Common myeloid progenitor, CD34-positive (primary cell): Measurements from ENCODE around the gene PSME2.
A peak's percentile ranks its signal among the peaks of the same experiment; 100 is the strongest.

Source experiments
- CTCF ChIA-PET: fragments of 350-600 bp; sonication (Branson Sonifier 250); formaldehyde crosslinking; loops from one replicate; lab custom pipeline; 2021; ENCODE audit warnings: antibody characterized with exemption; lab: Charles Lee
- POLR2A ChIA-PET: fragments of 350-600 bp; sonication (Branson Sonifier 250); formaldehyde crosslinking; loops from one replicate; lab custom pipeline; 2021; ENCODE audit warnings: antibody characterized with exemption; lab: Charles Lee
- DNase-seq, 3 donors: peaks; one replicate each; pipeline versions ENCODE4 v3.0.0 to v3.0.0-alpha.2; 2013
- H3K27ac ChIP-seq, 2 experiments: 1 replicate in 1 of 2; 2 replicates in 1 of 2; pipeline ENCODE4 v1.7.0; 2013; ENCODE audit warnings: inconsistent platforms in 2 of 2, low read length in 2 of 2, mild to moderate bottlenecking in 2 of 2, low read depth in 1 of 2, moderate library complexity in 1 of 2; ENCODE audit not compliant: severe bottlenecking in 2 of 2, insufficient read depth in 1 of 2, poor library complexity in 1 of 2
- H3K27me3 ChIP-seq, 5 experiments: replicated peaks in 2 of 5; 1 replicate in 3 of 5; 2 replicates in 2 of 5; pipeline versions ENCODE4 v1.6.1 to v1.7.0; 2013; ENCODE audit warnings: low read length in 4 of 5, mild to moderate bottlenecking in 2 of 5, moderate library complexity in 2 of 5, inconsistent platforms in 1 of 5; ENCODE audit not compliant: insufficient read depth in 5 of 5, control insufficient read depth in 4 of 5
- H3K36me3 ChIP-seq, 4 experiments: 1 replicate in 2 of 4; 2 replicates in 2 of 4; pipeline versions ENCODE4 v1.6.1 to v1.7.0; 2013; ENCODE audit warnings: low read length in 3 of 4, control low read depth in 1 of 4, mild to moderate bottlenecking in 1 of 4; ENCODE audit not compliant: control insufficient read depth in 4 of 4, insufficient read depth in 4 of 4
- H3K4me1 ChIP-seq, 4 experiments: 1 replicate in 3 of 4; 2 replicates in 1 of 4; pipeline versions ENCODE4 v1.6.1 to v1.7.1; 2013; ENCODE audit warnings: low read length in 3 of 4, mild to moderate bottlenecking in 3 of 4, control low read depth in 1 of 4, inconsistent platforms in 1 of 4, moderate library complexity in 1 of 4; ENCODE audit not compliant: control insufficient read depth in 4 of 4, insufficient read depth in 4 of 4; ENCODE audit errors: control extremely low read depth in 1 of 4
- H3K4me3 ChIP-seq, 7 experiments: 1 replicate in 4 of 7; 2 replicates in 3 of 7; pipeline versions ENCODE4 v1.5.1 to v1.7.0; 2013; ENCODE audit warnings: mild to moderate bottlenecking in 7 of 7, low read length in 6 of 7, moderate library complexity in 6 of 7, inconsistent platforms in 2 of 7, low read depth in 2 of 7, control low read depth in 1 of 7; ENCODE audit not compliant: insufficient read depth in 4 of 7, control insufficient read depth in 1 of 7; ENCODE audit errors: extremely low read depth in 1 of 7
- H3K9me3 ChIP-seq, 5 experiments: 1 replicate in 4 of 5; 2 replicates in 1 of 5; pipeline versions ENCODE4 v1.6.1 to v1.7.1; 2013; ENCODE audit warnings: low read length in 4 of 5, mild to moderate bottlenecking in 2 of 5, inconsistent platforms in 1 of 5, low read depth in 1 of 5, moderate library complexity in 1 of 5; ENCODE audit not compliant: control insufficient read depth in 4 of 5, insufficient read depth in 2 of 5; ENCODE audit errors: control extremely low read depth in 1 of 5
- WGBS: methylation state at CpG from one replicate; pipeline ENCODE4 v1.1.5; 2013; ENCODE audit not compliant: insufficient coverage; 5-methylcytosine and 5-hydroxymethylcytosine counted together

The PSME2 gene

GRCh38 chr14:24172261-24172860 is 26.0 kb upstream of the PSME2 start:
- Histone ChIP-seq H3K27me3 (no peaks in the 10 kb centered on the region), H3K36me3 (peaks cover 2 to 45% (median 16%) of the 10 kb centered on the region in 4 experiments), H3K9me3 (no peaks in the 10 kb centered on the region), H3K4me1 (peaks cover 2 to 22% (median 11%) of the 10 kb centered on the region in 4 experiments), H3K27ac (peak overlapping the region in 1 of 2 experiments; percentile 66), H3K4me3 (peak overlapping the region; percentile 20 to 95 (median 81))
- ChIA-PET CTCF (interaction anchor here (1.0 to 4.9 kb wide), 4 partner anchors 9 to 58 kb away, joined by 3 to 19 read pairs (median 6); partner anchors contain the start of genes DCAF11, IPO4, IRF9 and NRL), POLR2A (interaction anchor here (1.0 to 2.8 kb wide), 2 partner anchors 11 to 23 kb away, joined by 3 to 15 read pairs; partner anchors contain the start of genes IRF9 and TM9SF1)
- peak in 1 of 3 donors; percentile 35 for DNase-seq
- 6% methylated on average over 12 of the region's 30 CpGs for WGBS

DNA sequence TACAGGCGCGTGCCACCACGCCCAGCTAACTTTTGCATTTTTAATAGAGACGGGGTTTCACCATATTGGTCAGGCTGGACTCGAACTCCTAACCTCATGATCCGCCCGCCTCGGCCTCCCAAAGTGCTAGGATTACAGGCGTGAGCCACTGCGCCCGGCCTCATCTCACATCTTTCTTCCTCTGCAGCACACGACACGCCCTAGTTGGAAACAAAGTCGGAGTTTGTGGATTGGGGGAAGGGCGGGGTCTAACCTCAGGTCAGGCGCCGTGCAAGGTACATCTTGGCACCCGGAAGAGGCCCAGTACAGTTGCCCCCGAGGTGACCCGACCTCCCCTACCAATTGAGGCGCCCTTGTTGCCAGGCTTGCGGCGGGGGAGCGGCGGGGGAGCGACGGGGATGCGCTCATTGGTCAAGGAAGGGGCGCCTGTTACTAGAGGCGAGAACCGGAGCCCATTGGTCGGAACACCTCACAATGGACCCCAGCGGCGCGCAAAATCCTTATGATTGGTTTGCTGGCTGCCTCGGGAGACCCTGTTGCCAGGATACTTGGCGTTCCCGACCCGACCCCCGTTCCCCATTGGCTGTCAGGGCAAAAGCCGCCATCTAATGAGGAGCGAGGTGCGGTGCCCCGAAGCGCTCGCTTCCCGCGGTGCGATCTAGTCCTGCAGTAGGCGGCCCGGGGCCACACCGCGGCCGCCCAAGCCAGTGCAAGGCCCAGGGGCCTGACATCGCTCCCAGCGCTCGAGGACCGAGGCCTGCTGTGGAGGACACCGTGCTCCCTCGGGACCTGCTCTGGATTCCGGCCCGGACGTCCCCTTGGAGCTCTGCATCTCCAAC is 25.2 kb upstream of the PSME2 start, which contains the start of gene REC8:
REC8 (plus strand) TSS at position 659 of the 839 bp plus-strand sequence. CDS start 473 bp downstream, outside the sequence.
- WGBS: 8% methylated on average over 53 of the region's 63 CpGs
- H3K4me1 ChIP-seq: peaks cover 2 to 27% (median 12%) of the 10 kb centered on the region in 4 experiments
- H3K4me3 ChIP-seq: peak within 1 kb of the TSS; percentile 20 to 95 (median 81)
- H3K27me3 ChIP-seq: no peaks in the 10 kb centered on the region
- peaks cover 2 to 43% (median 14%) of the 10 kb centered on the region in 4 experiments for H3K36me3 ChIP-seq
- DNase-seq: peak; percentile 97 to 99 (median 99)
- POLR2A ChIA-PET: interaction anchor here (1.0 to 2.8 kb wide), 2 partner anchors 10 to 24 kb away, joined by 3 to 15 read pairs; partner anchors contain the start of genes IRF9 and TM9SF1
- peak within 1 kb of the TSS in 1 of 2 experiments; percentile 66 for H3K27ac ChIP-seq
- CTCF ChIA-PET: interaction anchor here (1.0 to 4.9 kb wide), 4 partner anchors 9 to 15 kb away, joined by 3 to 19 read pairs (median 6); partner anchors contain the start of genes IPO4 and IRF9
- no peaks in the 10 kb centered on the region for H3K9me3 ChIP-seq

DNA sequence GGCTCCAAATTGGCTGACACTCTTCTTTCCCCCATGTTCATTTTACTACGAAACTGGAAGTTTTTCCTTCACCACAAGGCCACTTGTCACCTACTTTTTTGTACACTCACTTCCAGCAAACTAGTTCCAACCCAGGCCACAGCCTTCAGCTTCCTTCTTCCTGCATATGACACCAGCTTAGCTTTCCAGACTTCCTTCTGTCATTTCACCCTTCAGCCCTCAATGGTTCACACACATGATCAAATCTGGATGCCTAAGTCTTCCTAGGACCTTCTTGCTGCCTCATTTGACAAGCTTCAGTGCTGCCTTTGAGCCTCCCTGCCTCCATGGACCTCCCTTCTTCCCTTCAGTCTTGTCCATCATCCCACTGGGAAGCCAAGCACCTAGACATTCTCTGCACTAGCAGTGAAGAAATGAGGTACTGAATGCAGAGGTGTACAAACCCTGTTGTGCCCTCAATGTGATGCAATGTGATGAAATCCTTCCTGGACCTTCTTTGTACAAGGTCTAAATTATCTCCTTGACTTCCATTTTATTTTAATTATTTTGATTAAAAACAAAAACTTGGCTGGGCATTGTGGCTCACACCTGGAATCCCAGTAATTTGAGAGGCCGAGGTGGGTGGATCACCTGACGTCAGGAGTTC is 21.2 kb upstream of the PSME2 start:
- 76% methylated on average over 3 of the region's 3 CpGs for WGBS
- Histone ChIP-seq H3K27me3 (no peaks in the 10 kb centered on the region), H3K4me3 (no peak overlapping the region), H3K27ac (no peak overlapping the region), H3K36me3 (peaks cover 17 to 57% (median 43%) of the 10 kb centered on the region in 4 experiments), H3K4me1 (peaks cover 4 to 23% (median 11%) of the 10 kb centered on the region in 4 experiments), H3K9me3 (no peaks in the 10 kb centered on the region)
- POLR2A ChIA-PET: interaction anchor here (0.6 kb wide), 2 partner anchors 14 to 54 kb away, joined by 3 read pairs; no protein-coding TSS in a partner anchor
- CTCF ChIA-PET: no interaction called here
- DNase-seq: peak in 2 of 3 donors; percentile 34 to 55

GRCh38 chr14:24165785-24166184 is 19.4 kb upstream of the PSME2 start:
- no peak for DNase-seq
- CTCF ChIA-PET: interaction anchor here (1.3 kb wide), 1 partner anchor 59 kb away, joined by 3 read pairs; no protein-coding TSS in a partner anchor
- H3K36me3 ChIP-seq: peaks cover 17 to 61% (median 44%) of the 10 kb centered on the region in 4 experiments
- 96% methylated on average over 5 of the region's 5 CpGs for WGBS
- no peaks in the 10 kb centered on the region for H3K9me3 ChIP-seq
- POLR2A ChIA-PET: no interaction called here
- H3K27me3 ChIP-seq: no peaks in the 10 kb centered on the region
- H3K4me1 ChIP-seq: peaks cover 10 to 30% (median 18%) of the 10 kb centered on the region in 4 experiments
- H3K4me3 ChIP-seq: no peak overlapping the region
- peak overlapping the region in 1 of 2 experiments; percentile 25 for H3K27ac ChIP-seq

GRCh38 chr14:24164518-24164991 is 18.1 kb upstream of the PSME2 start:
- no peaks in the 10 kb centered on the region for H3K27me3 ChIP-seq
- H3K27ac ChIP-seq: no peak overlapping the region
- ChIA-PET POLR2A (interaction anchor here (0.6 to 1.0 kb wide), 3 partner anchors 9 to 51 kb away, joined by 3 to 4 read pairs (median 3); no protein-coding TSS in a partner anchor), CTCF (interaction anchor here (0.8 to 1.5 kb wide), 6 partner anchors 9 to 58 kb away, joined by 3 to 6 read pairs (median 3); partner anchors contain the start of genes IPO4 and MDP1)
- no peak overlapping the region for H3K4me3 ChIP-seq
- H3K9me3 ChIP-seq: no peaks in the 10 kb centered on the region
- 98% methylated on average over 14 of the region's 14 CpGs for WGBS
- peaks cover 10 to 38% (median 22%) of the 10 kb centered on the region in 4 experiments for H3K4me1 ChIP-seq
- DNase-seq: no peak
- peaks cover 20 to 69% (median 50%) of the 10 kb centered on the region in 4 experiments for H3K36me3 ChIP-seq

GRCh38 chr14:24162093-24162492 is 15.7 kb upstream of the PSME2 start:
- DNase-seq: no peak
- Histone ChIP-seq H3K36me3 (peaks cover 25 to 76% (median 54%) of the 10 kb centered on the region in 4 experiments), H3K27ac (peak overlapping the region; percentile 94 to 96), H3K9me3 (no peaks in the 10 kb centered on the region), H3K4me1 (peaks cover 10 to 32% (median 19%) of the 10 kb centered on the region in 4 experiments), H3K27me3 (no peaks in the 10 kb centered on the region), H3K4me3 (peak overlapping the region in 6 of 7 experiments; percentile 71 to 92 (median 86))
- POLR2A ChIA-PET: interaction anchor here (0.6 to 2.8 kb wide), 7 partner anchors 9 to 35 kb away, joined by 3 to 16 read pairs (median 7); partner anchors contain the start of genes EMC9, PSME1, PSME2 and REC8
- WGBS: 83% methylated on average over 4 of the region's 8 CpGs
- CTCF ChIA-PET: interaction anchor here (0.6 to 5.6 kb wide), 18 partner anchors 11 to 833 kb away, joined by 3 to 112 read pairs (median 4); partner anchors contain the start of genes CIDEB, DCAF11, EMC9 and LTB4R2
